Trophoblast cell (in vitro differentiated cells and primary cell): ENCODE measurements around the gene MYL2.
A peak's percentile ranks its signal among the peaks of the same experiment; 100 is the strongest.

Experiments
- DNase-seq, 2 donors: peaks; one replicate each; pipeline ENCODE4 v3.0.0-alpha.2; 2016
- H2AFZ ChIP-seq: 2 replicates; pipeline ENCODE4 v1.6.1; 2013; ENCODE audit warnings: low read length, moderate library complexity, mild to moderate bottlenecking; ENCODE audit not compliant: insufficient read depth, poor library complexity
- H2AK5ac ChIP-seq: 2 replicates; pipeline ENCODE4 v1.6.1; 2013; ENCODE audit warnings: mild to moderate bottlenecking, low read length
- H2BK120ac ChIP-seq: 2 replicates; pipeline ENCODE4 v1.6.1; 2013; ENCODE audit warnings: low read length, mild to moderate bottlenecking, moderate library complexity; ENCODE audit not compliant: insufficient read depth, poor library complexity
- H2BK12ac ChIP-seq: 2 replicates; pipeline ENCODE4 v1.6.1; 2013; ENCODE audit warnings: mild to moderate bottlenecking, low read length, moderate library complexity
- H2BK5ac ChIP-seq: 2 replicates; pipeline ENCODE4 v1.6.1; 2013; ENCODE audit warnings: low read length, low read depth, moderate library complexity, mild to moderate bottlenecking; ENCODE audit not compliant: poor library complexity
- H3K14ac ChIP-seq: 2 replicates; pipeline ENCODE4 v1.6.1; 2013; ENCODE audit warnings: mild to moderate bottlenecking, low read length
- H3K18ac ChIP-seq: 2 replicates; pipeline ENCODE4 v1.6.1; 2013; ENCODE audit warnings: mild to moderate bottlenecking, low read length
- H3K23ac ChIP-seq: 2 replicates; pipeline ENCODE4 v1.6.1; 2013; ENCODE audit warnings: low read length
- H3K27ac ChIP-seq: 2 replicates; pipeline ENCODE4 v1.5.1; 2013; ENCODE audit warnings: low read depth, mild to moderate bottlenecking, inconsistent platforms, low read length, moderate library complexity
- H3K27me3 ChIP-seq: 2 replicates; pipeline ENCODE4 v1.6.1; 2013; ENCODE audit warnings: inconsistent platforms, mild to moderate bottlenecking, low read length, moderate library complexity; ENCODE audit not compliant: insufficient read depth
- H3K36me3 ChIP-seq, 2 experiments: 1 replicate in 1 of 2; 2 replicates in 1 of 2; pipeline ENCODE4 v1.6.1; 2013; ENCODE audit warnings: low read length in 2 of 2, mild to moderate bottlenecking in 2 of 2, moderate library complexity in 1 of 2; ENCODE audit not compliant: insufficient read depth in 2 of 2, control insufficient read depth in 1 of 2
- H3K4ac ChIP-seq: 2 replicates; pipeline ENCODE4 v1.6.1; 2013; ENCODE audit warnings: low read depth, mild to moderate bottlenecking, low read length, moderate library complexity
- H3K4me1 ChIP-seq, 2 experiments: 1 replicate in 1 of 2; 2 replicates in 1 of 2; pipeline ENCODE4 v1.6.1; 2013; ENCODE audit warnings: low read length in 2 of 2, mild to moderate bottlenecking in 2 of 2, moderate library complexity in 1 of 2; ENCODE audit not compliant: insufficient read depth in 2 of 2, control insufficient read depth in 1 of 2
- H3K4me2 ChIP-seq: 2 replicates; pipeline ENCODE4 v1.6.1; 2013; ENCODE audit warnings: inconsistent platforms, mild to moderate bottlenecking, low read length, moderate library complexity
- H3K4me3 ChIP-seq: 2 replicates; pipeline ENCODE4 v1.5.1; 2013; ENCODE audit warnings: mild to moderate bottlenecking, low read depth, low read length, inconsistent platforms
- H3K79me1 ChIP-seq: one replicate; pipeline ENCODE4 v1.6.1; 2013; ENCODE audit warnings: low read length
- H3K79me2 ChIP-seq: 2 replicates; pipeline ENCODE4 v1.6.1; 2013; ENCODE audit warnings: low read length, mild to moderate bottlenecking; ENCODE audit not compliant: control insufficient read depth, insufficient read depth, poor library complexity
- H3K9ac ChIP-seq: 2 replicates; pipeline ENCODE4 v1.6.1; 2013; ENCODE audit warnings: mild to moderate bottlenecking, low read length
- H3K9me3 ChIP-seq: 2 replicates; pipeline ENCODE4 v1.6.1; 2013; ENCODE audit warnings: low read depth, mild to moderate bottlenecking, control low read depth, inconsistent platforms, low read length; ENCODE audit not compliant: insufficient read depth
- H4K12ac ChIP-seq: 2 replicates; pipeline ENCODE4 v1.6.1; 2013; ENCODE audit warnings: low read depth, mild to moderate bottlenecking, low read length, moderate library complexity
- H4K8ac ChIP-seq: 2 replicates; pipeline ENCODE4 v1.6.1; 2013; ENCODE audit warnings: low read depth, mild to moderate bottlenecking, low read length, moderate library complexity
- H4K91ac ChIP-seq: one replicate; pipeline ENCODE4 v1.6.1; 2013; ENCODE audit warnings: low read depth, mild to moderate bottlenecking, low read length, moderate library complexity
- WGBS: extraction: QIAGEN DNeasy Blood & Tissue Kit; methylation state at CpG from one replicate; pipeline ENCODE4 v1.1.7; 2013; ENCODE audit warnings: missing lambda C conversion rate; ENCODE audit not compliant: insufficient read length, insufficient coverage; ENCODE audit errors: extremely low coverage; 5-methylcytosine and 5-hydroxymethylcytosine counted together

The MYL2 gene

GRCh38 chr12:110906985-110907384, 13.4 kb downstream of the MYL2 start:
- Histone ChIP-seq H3K9me3 (peaks cover 3% of the 10 kb centered on the region), H3K14ac (no peak overlapping the region), H3K9ac (no peak overlapping the region), H3K4me1 (peaks cover 0 to 5% of the 10 kb centered on the region in 2 experiments), H3K79me1 (no peaks in the 10 kb centered on the region), H3K79me2 (no peaks in the 10 kb centered on the region), H4K91ac (no peak overlapping the region), H3K23ac (no peak overlapping the region), H3K4me2 (no peak overlapping the region), H3K27me3 (no peaks in the 10 kb centered on the region), H3K18ac (no peak overlapping the region), H4K12ac (no peak overlapping the region), H3K4ac (no peak overlapping the region), H3K4me3 (no peak overlapping the region), H2BK5ac (no peak overlapping the region), H2BK12ac (no peak overlapping the region), H4K8ac (no peak overlapping the region), H2AK5ac (no peak overlapping the region), H2BK120ac (no peak overlapping the region), H2AFZ (no peak overlapping the region), H3K36me3 (no peaks in the 10 kb centered on the region), H3K27ac (no peak overlapping the region)
- no CpG with 5 or more reads among the region's 4 CpGs for WGBS
- peak; percentile 46 to 71 for DNase-seq

GRCh38 chr12:110906516-110906915, 13.9 kb downstream of the MYL2 start:
- no peak overlapping the region for H3K4me2 ChIP-seq
- H2BK120ac ChIP-seq = no peak overlapping the region
- H3K9ac ChIP-seq = no peak overlapping the region
- H2BK12ac ChIP-seq = peak overlapping the region; percentile 8
- no peak overlapping the region for H3K18ac ChIP-seq
- no peak overlapping the region for H4K91ac ChIP-seq
- H3K23ac ChIP-seq = no peak overlapping the region
- H3K27me3 ChIP-seq = no peaks in the 10 kb centered on the region
- H2AFZ ChIP-seq = no peak overlapping the region
- no peaks in the 10 kb centered on the region for H3K79me2 ChIP-seq
- no CpG with 5 or more reads among the region's 5 CpGs for WGBS
- H3K36me3 ChIP-seq = no peaks in the 10 kb centered on the region
- no peak overlapping the region for H3K27ac ChIP-seq
- H3K79me1 ChIP-seq = no peaks in the 10 kb centered on the region
- no peak overlapping the region for H3K4me3 ChIP-seq
- no peak overlapping the region for H4K12ac ChIP-seq
- H3K4me1 ChIP-seq = peaks cover 0 to 5% of the 10 kb centered on the region in 2 experiments
- H3K4ac ChIP-seq = no peak overlapping the region
- no peak overlapping the region for H3K14ac ChIP-seq
- H4K8ac ChIP-seq = no peak overlapping the region
- DNase-seq = no peak
- no peak overlapping the region for H2AK5ac ChIP-seq
- no peak overlapping the region for H2BK5ac ChIP-seq
- H3K9me3 ChIP-seq = peaks cover 3% of the 10 kb centered on the region

GRCh38 chr12:110906083-110906482, 14.3 kb downstream of the MYL2 start:
- no peak overlapping the region for H4K91ac ChIP-seq
- H2AK5ac ChIP-seq = no peak overlapping the region
- WGBS = no CpG with 5 or more reads among the region's 3 CpGs
- H3K9ac ChIP-seq = no peak overlapping the region
- no peak overlapping the region for H4K8ac ChIP-seq
- no peaks in the 10 kb centered on the region for H3K36me3 ChIP-seq
- H3K4me3 ChIP-seq = no peak overlapping the region
- no peak overlapping the region for H2BK5ac ChIP-seq
- H4K12ac ChIP-seq = no peak overlapping the region
- H3K27me3 ChIP-seq = no peaks in the 10 kb centered on the region
- H3K23ac ChIP-seq = no peak overlapping the region
- no peaks in the 10 kb centered on the region for H3K79me2 ChIP-seq
- no peak overlapping the region for H3K4me2 ChIP-seq
- H3K18ac ChIP-seq = no peak overlapping the region
- H2BK12ac ChIP-seq = no peak overlapping the region
- DNase-seq = peak in 1 of 2 donors; percentile 34
- no peak overlapping the region for H2AFZ ChIP-seq
- no peak overlapping the region for H2BK120ac ChIP-seq
- H3K9me3 ChIP-seq = peaks cover 3% of the 10 kb centered on the region
- H3K4me1 ChIP-seq = peaks cover 0 to 5% of the 10 kb centered on the region in 2 experiments
- no peaks in the 10 kb centered on the region for H3K79me1 ChIP-seq
- H3K4ac ChIP-seq = no peak overlapping the region
- no peak overlapping the region for H3K27ac ChIP-seq
- H3K14ac ChIP-seq = no peak overlapping the region

- no peaks in the 10 kb centered on the region for H3K79me1 ChIP-seq
- no peaks in the 10 kb centered on the region for H3K79me2 ChIP-seq
- no peak overlapping the region for H3K23ac ChIP-seq
- no peak overlapping the region for H2BK12ac ChIP-seq
- no peak for DNase-seq
- no peak overlapping the region for H2BK5ac ChIP-seq
- no peak overlapping the region for H2AK5ac ChIP-seq
- no peak overlapping the region for H3K4me3 ChIP-seq
- H4K12ac ChIP-seq = no peak overlapping the region
- no peaks in the 10 kb centered on the region for H3K27me3 ChIP-seq
- no peaks in the 10 kb centered on the region for H3K9me3 ChIP-seq
- no peak overlapping the region for H3K18ac ChIP-seq
- no peak overlapping the region for H4K91ac ChIP-seq
- no peaks in the 10 kb centered on the region for H3K36me3 ChIP-seq
- no CpG with 5 or more reads among the region's 4 CpGs for WGBS
- no peak overlapping the region for H2BK120ac ChIP-seq
- H3K14ac ChIP-seq = no peak overlapping the region
- H3K4ac ChIP-seq = no peak overlapping the region
- no peak overlapping the region for H3K27ac ChIP-seq
- no peak overlapping the region for H2AFZ ChIP-seq
- H3K4me1 ChIP-seq = peaks cover 0 to 3% of the 10 kb centered on the region in 2 experiments
- no peak overlapping the region for H4K8ac ChIP-seq
- no peak overlapping the region for H3K9ac ChIP-seq
- no peak overlapping the region for H3K4me2 ChIP-seq
Measured at GRCh38 chr12:110903511-110903910, 16.9 kb downstream of the MYL2 start.
